CD4-positive, alpha-beta memory T cell (primary cell): ENCODE results near the gene CAAP1. TPM values are rescaled to one million over a fixed set of nuclear protein-coding genes. Genes with fewer than 3 reads are reported as not detected.
"Not testable (repeated sequence)": the region's sequence is repeated elsewhere in the genome, so short reads cannot be mapped to it uniquely, and the experiment has no call there.

Source experiments
- CTCF ChIA-PET: fragments of 350-600 bp; sonication (Branson Sonifier 250); formaldehyde crosslinking; loops from one replicate; lab custom pipeline; 2021; ENCODE audit warnings: inconsistent platforms; ENCODE audit not compliant: partially characterized antibody; lab: Charles Lee
- POLR2A ChIA-PET: fragments of 350-600 bp; sonication (Branson Sonifier 250); formaldehyde crosslinking; loops from one replicate; lab custom pipeline; 2021; ENCODE audit not compliant: partially characterized antibody; lab: Charles Lee
- DNase-seq, 5 donors: peaks; one replicate each; pipeline versions ENCODE4 v3.0.0 to v3.0.0-alpha.2; 2020 to 2022; ENCODE audit warnings: mixed read lengths in 1 of 5
- H3K27ac ChIP-seq: one replicate; pipeline ENCODE4 v1.7.0; 2013; ENCODE audit warnings: low read depth, low read length
- H3K27me3 ChIP-seq: 2 replicates; pipeline ENCODE4 v1.7.0; 2013; ENCODE audit warnings: mild to moderate bottlenecking, low read length, moderate library complexity; ENCODE audit not compliant: insufficient read depth
- H3K36me3 ChIP-seq: 2 replicates; pipeline ENCODE4 v1.7.0; 2013; ENCODE audit warnings: mild to moderate bottlenecking, low read length, moderate library complexity; ENCODE audit not compliant: insufficient read depth
- H3K4me1 ChIP-seq: 2 replicates; pipeline ENCODE4 v1.7.0; 2013; ENCODE audit warnings: mild to moderate bottlenecking, low read length, moderate library complexity; ENCODE audit not compliant: insufficient read depth
- H3K4me3 ChIP-seq, 2 donors: one replicate each; pipeline ENCODE4 v1.7.0; 2013; ENCODE audit warnings: low read length in 2 of 2, mild to moderate bottlenecking in 1 of 2
- H3K9me3 ChIP-seq, 2 donors: one replicate each; pipeline ENCODE4 v1.7.0; 2013; ENCODE audit warnings: low read length in 2 of 2, control low read depth in 1 of 2; ENCODE audit not compliant: control insufficient read depth in 1 of 2
- H3K27ac Mint-ChIP-seq, 7 donors: one replicate each; pipeline ENCODE4 v1.8.0; 2020 to 2021; ENCODE audit warnings: mixed read lengths in 7 of 7, mild to moderate bottlenecking in 6 of 7, inconsistent platforms in 3 of 7, moderate library complexity in 3 of 7
- H3K27me3 Mint-ChIP-seq, 2 donors: one replicate each; pipeline ENCODE4 v1.8.0; 2020 to 2021; ENCODE audit warnings: mixed read lengths in 2 of 2
- H3K36me3 Mint-ChIP-seq, 2 donors: one replicate each; pipeline ENCODE4 v1.8.0; 2020 to 2021; ENCODE audit warnings: mixed read lengths in 2 of 2, inconsistent platforms in 1 of 2, mild to moderate bottlenecking in 1 of 2
- H3K4me1 Mint-ChIP-seq, 4 donors: one replicate each; pipeline ENCODE4 v1.8.0; 2020 to 2021; ENCODE audit warnings: mixed read lengths in 4 of 4, mild to moderate bottlenecking in 1 of 4
- H3K4me3 Mint-ChIP-seq, 8 donors: one replicate each; pipeline ENCODE4 v1.8.0; 2020 to 2021; ENCODE audit warnings: mixed read lengths in 8 of 8, mild to moderate bottlenecking in 7 of 8, moderate library complexity in 6 of 8, inconsistent platforms in 3 of 8
- H3K9me3 Mint-ChIP-seq, 8 donors: one replicate each; pipeline ENCODE4 v1.8.0; 2020 to 2021; ENCODE audit warnings: mixed read lengths in 8 of 8, mild to moderate bottlenecking in 5 of 8, inconsistent platforms in 3 of 8, moderate library complexity in 1 of 8
- intact Hi-C: fragments of 100-400 bp; cut with micrococcal nuclease; formaldehyde crosslinking; loops from one replicate; pipeline ENCODE4 v1.15.1; 2023
- polyA plus RNA-seq, 2 donors: library from polyadenylated mRNA; unstranded; fragments of 300-500 nt; fragmentation: Illumina TruSeq; gene quantifications; one replicate each; pipeline ENCODE4 v1.2.3, GENCODE V29; 2021
- total RNA-seq, 2 experiments: library from RNA; stranded (reverse); gene quantifications; one replicate each; pipeline ENCODE4 v1.2.3, GENCODE V29; 2021

CAAP1 gene
- total and polyA plus RNA-seq, 4 experiments from 2014 or later = 18.6 to 25.3 (median 20.8) TPM

GRCh38 chr9:26888271-26888670 is 4.3 kb downstream of the CAAP1 start:
- Mint-ChIP-seq H3K27me3 (no peaks in the 10 kb centered on the region), H3K9me3 (peaks cover 0 to under 1% (median 0%) of the 10 kb centered on the region in 8 donors), H3K27ac (no peak overlapping the region), H3K36me3 (peaks cover 16 to 27% of the 10 kb centered on the region in 2 donors), H3K4me3 (peak overlapping the region in 1 of 8 donors; percentile 29), H3K4me1 (peaks cover 22 to 49% (median 40%) of the 10 kb centered on the region in 4 donors)
- Histone ChIP-seq H3K27ac (no peak overlapping the region), H3K4me3 (no peak overlapping the region), H3K9me3 (no peaks in the 10 kb centered on the region), H3K36me3 (peaks cover 2% of the 10 kb centered on the region), H3K4me1 (peaks cover 32% of the 10 kb centered on the region), H3K27me3 (no peaks in the 10 kb centered on the region)
- ChIA-PET CTCF (no interaction called here), POLR2A (no interaction called here)
- intact Hi-C loops = no loop called here
- no peak for DNase-seq

- ChIA-PET POLR2A (no interaction called here), CTCF (interaction anchor here (1.9 kb wide), 1 partner anchor 10 kb away, joined by 5 read pairs; the partner anchor contains the start of gene CAAP1)
- Histone ChIP-seq H3K4me1 (no peaks in the 10 kb centered on the region), H3K27me3 (no peaks in the 10 kb centered on the region), H3K27ac (no peak overlapping the region), H3K36me3 (peaks cover 20% of the 10 kb centered on the region), H3K9me3 (no peaks in the 10 kb centered on the region), H3K4me3 (no peak overlapping the region)
- peaks cover 0 to 14% (median 8%) of the 10 kb centered on the region in 8 donors for H3K9me3 Mint-ChIP-seq
- H3K4me3 Mint-ChIP-seq = no peak overlapping the region
- peaks cover 63 to 65% of the 10 kb centered on the region in 2 donors for H3K36me3 Mint-ChIP-seq
- peaks cover 0 to 2% (median 0%) of the 10 kb centered on the region in 4 donors for H3K4me1 Mint-ChIP-seq
- no peak for DNase-seq
- intact Hi-C loops = no loop called here
- no peaks in the 10 kb centered on the region for H3K27me3 Mint-ChIP-seq
- no peak overlapping the region for H3K27ac Mint-ChIP-seq
Observed at GRCh38 chr9:26882154-26882553, 10.4 kb downstream of the CAAP1 start.

GRCh38 chr9:26880262-26880661 is 12.3 kb downstream of the CAAP1 start:
- Histone ChIP-seq H3K9me3 (no peaks in the 10 kb centered on the region), H3K27ac (no peak overlapping the region), H3K36me3 (peaks cover 20% of the 10 kb centered on the region), H3K4me1 (no peaks in the 10 kb centered on the region), H3K27me3 (no peaks in the 10 kb centered on the region), H3K4me3 (no peak overlapping the region)
- Mint-ChIP-seq H3K4me3 (no peak overlapping the region), H3K4me1 (peaks cover 0 to 2% (median 0%) of the 10 kb centered on the region in 4 donors), H3K36me3 (peaks cover 66 to 69% of the 10 kb centered on the region in 2 donors), H3K9me3 (peaks cover 0 to 14% (median 8%) of the 10 kb centered on the region in 8 donors), H3K27ac (no peak overlapping the region), H3K27me3 (no peaks in the 10 kb centered on the region)
- intact Hi-C loops = no loop called here
- CTCF ChIA-PET = no interaction called here
- POLR2A ChIA-PET = no interaction called here
- DNase-seq = no peak

GRCh38 chr9:26875155-26875554 is 17.4 kb downstream of the CAAP1 start:
- CTCF ChIA-PET = interaction anchor here (1.2 kb wide), 1 partner anchor 19 kb away, joined by 3 read pairs; no protein-coding TSS in a partner anchor
- H3K4me1 ChIP-seq, H3K9me3 ChIP-seq, H3K36me3 ChIP-seq, H3K27me3 Mint-ChIP-seq, H3K27ac ChIP-seq, H3K4me3 Mint-ChIP-seq, intact Hi-C loops, H3K27me3 ChIP-seq, H3K4me3 ChIP-seq, H3K4me1 Mint-ChIP-seq, DNase-seq, POLR2A ChIA-PET: not testable (repeated sequence)
- peaks cover 33 to 43% of the 10 kb centered on the region in 2 donors for H3K36me3 Mint-ChIP-seq
- H3K9me3 Mint-ChIP-seq = peaks cover 0 to 12% (median 4%) of the 10 kb centered on the region in 8 donors
- peak overlapping the region in 1 of 7 donors; percentile 29 for H3K27ac Mint-ChIP-seq

GRCh38 chr9:26870292-26870691 is 22.3 kb downstream of the CAAP1 start:
- Mint-ChIP-seq H3K27ac (no peak overlapping the region), H3K36me3 (peaks cover 8 to 33% of the 10 kb centered on the region in 2 donors), H3K9me3 (no peaks in the 10 kb centered on the region), H3K27me3 (no peaks in the 10 kb centered on the region), H3K4me3 (no peak overlapping the region), H3K4me1 (peaks cover 0 to 3% (median 0%) of the 10 kb centered on the region in 4 donors)
- H3K27ac ChIP-seq = no peak overlapping the region
- H3K27me3 ChIP-seq = no peaks in the 10 kb centered on the region
- CTCF ChIA-PET = no interaction called here
- intact Hi-C loops = no loop called here
- no peak for DNase-seq
- H3K36me3 ChIP-seq = no peaks in the 10 kb centered on the region
- POLR2A ChIA-PET = no interaction called here
- no peak overlapping the region for H3K4me3 ChIP-seq
- no peaks in the 10 kb centered on the region for H3K4me1 ChIP-seq
- H3K9me3 ChIP-seq = no peaks in the 10 kb centered on the region

GRCh38 chr9:26863074-26863473 is 29.5 kb downstream of the CAAP1 start:
- Histone ChIP-seq H3K4me3 (no peak overlapping the region), H3K36me3 (peaks cover 5% of the 10 kb centered on the region), H3K27ac (no peak overlapping the region), H3K9me3 (no peaks in the 10 kb centered on the region), H3K27me3 (no peaks in the 10 kb centered on the region), H3K4me1 (no peaks in the 10 kb centered on the region)
- peaks cover 0 to 2% (median 0%) of the 10 kb centered on the region in 4 donors for H3K4me1 Mint-ChIP-seq
- DNase-seq = no peak
- H3K27me3 Mint-ChIP-seq = no peaks in the 10 kb centered on the region
- peak overlapping the region in 1 of 7 donors; percentile 41 for H3K27ac Mint-ChIP-seq
- intact Hi-C loops = no loop called here
- H3K4me3 Mint-ChIP-seq = no peak overlapping the region
- no peaks in the 10 kb centered on the region for H3K9me3 Mint-ChIP-seq
- ChIA-PET POLR2A (no interaction called here), CTCF (no interaction called here)
- H3K36me3 Mint-ChIP-seq = peaks cover 13 to 30% of the 10 kb centered on the region in 2 donors

GRCh38 chr9:26856413-26857032 is 36.1 kb downstream of the CAAP1 start:
- H3K9me3 ChIP-seq = no peaks in the 10 kb centered on the region
- Mint-ChIP-seq H3K27me3 (no peaks in the 10 kb centered on the region), H3K4me3 (no peak overlapping the region), H3K36me3 (peaks cover 28 to 45% of the 10 kb centered on the region in 2 donors), H3K4me1 (peaks cover 0 to 3% (median 1%) of the 10 kb centered on the region in 4 donors), H3K9me3 (peaks cover 0 to 2% (median 0%) of the 10 kb centered on the region in 8 donors), H3K27ac (peak overlapping the region in 1 of 7 donors; percentile 46)
- H3K27ac ChIP-seq = no peak overlapping the region
- ChIA-PET POLR2A (no interaction called here), CTCF (interaction anchor here (1.3 kb wide), 1 partner anchor 19 kb away, joined by 3 read pairs; no protein-coding TSS in a partner anchor)
- intact Hi-C loops = no loop called here
- no peak overlapping the region for H3K4me3 ChIP-seq
- no peaks in the 10 kb centered on the region for H3K4me1 ChIP-seq
- DNase-seq = peak in 2 of 5 donors; percentile 2 to 6
- H3K36me3 ChIP-seq = peaks cover 23% of the 10 kb centered on the region
- no peaks in the 10 kb centered on the region for H3K27me3 ChIP-seq
